Nephron progenitor cell (in vitro differentiated cells): ENCODE results near the gene DIRAS1.
"Not testable (repeated sequence)": the region's sequence is repeated elsewhere in the genome, so short reads cannot be mapped to it uniquely, and the experiment has no call there.

ENCODE experiments used
- DNase-seq: peaks from one replicate; pipeline ENCODE4 v3.0.0; 2021
- H3K27ac Mint-ChIP-seq: 2 replicates; pipeline ENCODE4 v1.8.0; 2021; ENCODE audit warnings: mild to moderate bottlenecking, moderate library complexity, mixed read lengths
- H3K27me3 Mint-ChIP-seq: 2 replicates; pipeline ENCODE4 v1.8.0; 2021; ENCODE audit warnings: mild to moderate bottlenecking, low read depth, mixed read lengths; ENCODE audit not compliant: poor library complexity
- H3K36me3 Mint-ChIP-seq: 2 replicates; pipeline ENCODE4 v1.8.0; 2021; ENCODE audit warnings: low read depth, mixed read lengths
- H3K4me1 Mint-ChIP-seq: 2 replicates; pipeline ENCODE4 v1.8.0; 2021; ENCODE audit warnings: mixed read lengths
- H3K4me3 Mint-ChIP-seq: 2 replicates; pipeline ENCODE4 v1.8.0; 2021; ENCODE audit warnings: mild to moderate bottlenecking, moderate library complexity, mixed read lengths
- H3K9me3 Mint-ChIP-seq: 2 replicates; pipeline ENCODE4 v1.8.0; 2021; ENCODE audit warnings: mild to moderate bottlenecking, moderate library complexity, mixed read lengths
- TF ChIP-seq, protein P1 (sequence below): fragments of 200-600 bp; sonication (generic); IDR thresholded peaks from 2 replicates; pipeline ENCODE4 v1.5.0; 2021; ENCODE audit warnings: antibody characterized with exemption

The DIRAS1 gene

DNA sequence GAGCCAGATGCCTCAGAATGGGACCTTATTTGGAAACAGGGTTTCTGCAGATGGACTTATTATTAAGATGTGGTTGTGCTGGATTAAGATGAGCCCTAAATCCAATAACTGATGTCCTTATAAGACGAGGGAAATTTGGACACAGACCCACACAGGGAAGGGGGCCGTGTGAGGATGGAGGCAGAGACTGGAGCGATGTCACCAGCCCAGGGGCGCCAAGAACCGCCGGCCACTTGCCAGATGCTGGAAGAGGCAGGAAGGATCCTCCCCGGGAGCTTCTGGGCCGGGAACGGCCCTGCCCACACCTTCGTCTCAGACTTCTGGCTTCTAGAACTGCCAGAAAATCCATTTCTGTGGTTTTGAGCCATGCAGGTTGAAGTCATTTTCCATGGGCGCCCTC, 45.3 kb downstream of the DIRAS1 start:
- TF ChIP-seq, protein P1, sequence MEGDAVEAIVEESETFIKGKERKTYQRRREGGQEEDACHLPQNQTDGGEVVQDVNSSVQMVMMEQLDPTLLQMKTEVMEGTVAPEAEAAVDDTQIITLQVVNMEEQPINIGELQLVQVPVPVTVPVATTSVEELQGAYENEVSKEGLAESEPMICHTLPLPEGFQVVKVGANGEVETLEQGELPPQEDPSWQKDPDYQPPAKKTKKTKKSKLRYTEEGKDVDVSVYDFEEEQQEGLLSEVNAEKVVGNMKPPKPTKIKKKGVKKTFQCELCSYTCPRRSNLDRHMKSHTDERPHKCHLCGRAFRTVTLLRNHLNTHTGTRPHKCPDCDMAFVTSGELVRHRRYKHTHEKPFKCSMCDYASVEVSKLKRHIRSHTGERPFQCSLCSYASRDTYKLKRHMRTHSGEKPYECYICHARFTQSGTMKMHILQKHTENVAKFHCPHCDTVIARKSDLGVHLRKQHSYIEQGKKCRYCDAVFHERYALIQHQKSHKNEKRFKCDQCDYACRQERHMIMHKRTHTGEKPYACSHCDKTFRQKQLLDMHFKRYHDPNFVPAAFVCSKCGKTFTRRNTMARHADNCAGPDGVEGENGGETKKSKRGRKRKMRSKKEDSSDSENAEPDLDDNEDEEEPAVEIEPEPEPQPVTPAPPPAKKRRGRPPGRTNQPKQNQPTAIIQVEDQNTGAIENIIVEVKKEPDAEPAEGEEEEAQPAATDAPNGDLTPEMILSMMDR, result no peak
- Mint-ChIP-seq H3K27me3 (peaks cover 48% of the 10 kb centered on the region), H3K4me3 (no peak overlapping the region), H3K4me1 (peaks cover 24% of the 10 kb centered on the region), H3K27ac (no peak overlapping the region), H3K36me3 (no peaks in the 10 kb centered on the region), H3K9me3 (peaks cover 3% of the 10 kb centered on the region)
- no peak for DNase-seq

DNA sequence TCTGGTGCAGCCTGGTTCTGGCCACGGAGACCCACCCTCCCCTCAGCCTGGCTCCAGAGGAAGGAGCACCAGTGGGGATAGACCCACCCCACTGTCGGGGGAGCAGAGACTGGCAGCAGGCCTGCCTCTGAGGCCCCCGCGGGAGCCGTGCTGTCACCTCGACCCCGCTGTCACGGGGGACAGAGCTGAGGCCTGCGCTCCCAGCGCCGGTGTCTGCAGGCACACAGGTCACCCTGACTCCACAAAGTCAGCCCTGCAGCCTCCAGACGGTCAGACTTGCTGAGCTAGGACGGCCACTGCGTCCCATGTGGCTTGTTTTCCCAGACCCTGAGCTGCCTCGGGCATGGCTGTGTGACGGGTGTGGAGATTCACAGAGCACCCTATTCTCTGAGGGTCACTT, 51.0 kb downstream of the DIRAS1 start:
- no peaks in the 10 kb centered on the region for H3K36me3 Mint-ChIP-seq
- peaks cover 23% of the 10 kb centered on the region for H3K27me3 Mint-ChIP-seq
- TF ChIP-seq, protein P1, result no peak
- H3K27ac Mint-ChIP-seq, result no peak overlapping the region
- no peaks in the 10 kb centered on the region for H3K9me3 Mint-ChIP-seq
- H3K4me1 Mint-ChIP-seq, result peaks cover 13% of the 10 kb centered on the region
- no peak for DNase-seq
- no peak overlapping the region for H3K4me3 Mint-ChIP-seq

DNA sequence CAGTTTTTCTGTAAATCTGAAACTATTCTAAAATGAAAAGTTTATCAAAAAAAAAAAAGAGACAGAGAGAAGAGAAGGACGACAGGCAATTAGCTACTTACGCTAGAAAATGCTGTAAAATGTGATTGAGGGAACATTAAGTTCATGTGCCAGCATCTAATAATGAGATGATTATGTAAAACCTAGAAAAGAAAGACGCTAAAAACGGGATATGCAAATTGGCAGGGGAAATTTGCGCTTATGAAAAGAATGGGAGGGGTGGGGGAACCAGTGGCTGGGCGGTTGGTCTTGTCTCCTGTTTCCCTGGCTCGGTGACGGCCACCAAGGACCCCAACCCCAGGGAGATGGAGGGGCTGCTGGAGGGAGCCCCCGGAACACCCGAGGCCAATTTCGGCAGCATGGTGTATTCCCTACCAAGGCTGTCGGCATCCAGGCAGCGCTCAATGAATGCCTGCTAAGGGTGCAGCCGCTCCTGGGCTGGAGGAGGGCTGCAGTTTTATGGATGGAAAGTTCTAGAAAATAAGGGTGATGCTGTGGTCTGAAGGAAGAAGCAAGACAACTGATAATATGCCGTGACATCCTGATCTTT, 52.9 kb downstream of the DIRAS1 start:
- H3K27me3 Mint-ChIP-seq, result peaks cover 10% of the 10 kb centered on the region
- TF ChIP-seq, protein P1, result no peak
- H3K4me1 Mint-ChIP-seq, result peaks cover 13% of the 10 kb centered on the region
- no peak overlapping the region for H3K4me3 Mint-ChIP-seq
- DNase-seq, result no peak
- H3K36me3 Mint-ChIP-seq, result no peaks in the 10 kb centered on the region
- peaks cover 4% of the 10 kb centered on the region for H3K9me3 Mint-ChIP-seq
- H3K27ac Mint-ChIP-seq, result no peak overlapping the region

DNA sequence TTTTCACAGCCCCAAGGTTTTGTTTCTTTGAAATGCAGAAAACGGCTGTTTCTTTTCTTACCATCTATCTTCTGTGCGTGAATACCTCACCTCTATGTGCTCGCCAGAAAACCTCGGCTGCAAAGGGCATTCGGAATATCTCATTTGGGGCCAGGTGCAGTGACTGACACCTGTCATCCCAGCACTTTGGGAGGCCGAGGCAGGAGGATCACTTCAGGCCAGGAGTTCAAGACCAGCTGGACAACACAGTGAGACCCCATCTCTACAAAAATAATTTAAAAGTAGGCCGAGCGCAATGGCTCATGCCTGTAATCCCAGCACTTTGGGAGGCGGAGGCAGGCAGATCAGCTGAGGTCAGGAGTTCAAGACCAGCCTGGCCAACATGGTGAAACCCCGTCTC, 53.8 kb downstream of the DIRAS1 start:
- Mint-ChIP-seq H3K27me3 (peaks cover 12% of the 10 kb centered on the region), H3K4me1 (peaks cover 13% of the 10 kb centered on the region)
- H3K9me3 Mint-ChIP-seq, H3K4me3 Mint-ChIP-seq, H3K27ac Mint-ChIP-seq, H3K36me3 Mint-ChIP-seq, DNase-seq: not testable (repeated sequence)

DNA sequence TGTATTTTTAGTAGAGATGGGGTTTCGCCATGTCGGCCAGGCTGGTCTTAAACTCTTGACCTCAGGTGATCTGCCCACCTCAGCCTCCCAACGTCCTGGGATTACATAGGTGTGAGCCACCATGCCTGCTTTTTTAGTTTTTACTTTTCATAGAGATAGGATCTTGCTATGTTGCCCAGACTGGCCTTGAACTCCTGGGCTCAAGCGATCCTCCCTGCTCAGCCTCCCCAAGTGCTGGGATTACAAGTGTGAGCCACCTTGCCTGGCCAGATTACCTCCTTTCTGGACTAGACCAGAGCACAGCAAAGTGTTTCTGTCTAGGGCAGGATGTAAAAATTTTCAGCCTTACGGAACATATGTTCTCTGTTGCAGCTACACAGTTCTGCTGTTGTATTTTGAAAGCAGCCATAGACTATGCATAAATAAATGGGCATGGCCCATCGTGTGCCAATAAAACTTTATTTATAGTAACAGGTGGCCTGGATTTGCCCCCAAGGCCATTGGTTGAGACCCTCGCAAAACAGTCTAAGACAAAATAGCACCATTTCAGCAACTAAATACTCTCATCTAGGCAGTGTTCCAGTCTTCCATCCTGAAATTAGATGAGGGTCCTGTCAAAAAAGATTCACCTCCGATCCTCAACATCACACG, 54.7 kb downstream of the DIRAS1 start:
- H3K27ac Mint-ChIP-seq, result no peak overlapping the region
- H3K27me3 Mint-ChIP-seq, result peaks cover 12% of the 10 kb centered on the region
- H3K36me3 Mint-ChIP-seq, result no peaks in the 10 kb centered on the region
- peaks cover 15% of the 10 kb centered on the region for H3K9me3 Mint-ChIP-seq
- no peak for DNase-seq
- H3K4me3 Mint-ChIP-seq, result no peak overlapping the region
- peaks cover 13% of the 10 kb centered on the region for H3K4me1 Mint-ChIP-seq
- TF ChIP-seq, protein P1, result no peak

- no peak overlapping the region for H3K4me3 Mint-ChIP-seq
- H3K27me3 Mint-ChIP-seq, result peaks cover 15% of the 10 kb centered on the region
- no peak overlapping the region for H3K27ac Mint-ChIP-seq
- no peak for DNase-seq
- H3K9me3 Mint-ChIP-seq, result peaks cover 17% of the 10 kb centered on the region
- H3K36me3 Mint-ChIP-seq, result no peaks in the 10 kb centered on the region
- TF ChIP-seq, protein P1, result no peak
- H3K4me1 Mint-ChIP-seq, result peaks cover 10% of the 10 kb centered on the region
Measured at GRCh38 chr19:2665103-2665502, 56.1 kb downstream of the DIRAS1 start.
